Mesendoderm (in vitro differentiated cells): ENCODE data around the gene CABLES2.

Source experiments
- DNase-seq: peaks from one replicate; pipeline ENCODE4 v3.0.0; 2013
- H2AK5ac ChIP-seq: 2 replicates; pipeline ENCODE4 v1.6.1; 2013; ENCODE audit warnings: low read length, inconsistent platforms
- H2BK120ac ChIP-seq: 2 replicates; pipeline ENCODE4 v1.6.1; 2013; ENCODE audit warnings: low read depth, mild to moderate bottlenecking, low read length, moderate library complexity, mixed read lengths
- H2BK15ac ChIP-seq: replicated peaks from 2 replicates; pipeline ENCODE4 v1.6.1; 2013; ENCODE audit warnings: low read depth, mild to moderate bottlenecking, moderate library complexity
- H2BK5ac ChIP-seq: 2 replicates; pipeline ENCODE4 v1.6.1; 2013; ENCODE audit warnings: low read length, inconsistent platforms
- H3K18ac ChIP-seq: 2 replicates; pipeline ENCODE4 v1.6.1; 2013; ENCODE audit warnings: mild to moderate bottlenecking, low read length, mixed read lengths
- H3K23ac ChIP-seq: one replicate; pipeline ENCODE4 v1.6.1; 2013; ENCODE audit warnings: low read length
- H3K27ac ChIP-seq: 2 replicates; pipeline ENCODE4 v1.5.1; 2013; ENCODE audit warnings: low read depth, mild to moderate bottlenecking, inconsistent platforms, low read length, moderate library complexity
- H3K27me3 ChIP-seq: 2 replicates; pipeline ENCODE4 v1.6.1; 2013; ENCODE audit warnings: low read length, control low read depth, mild to moderate bottlenecking, inconsistent platforms; ENCODE audit not compliant: insufficient read depth, poor library complexity
- H3K36me3 ChIP-seq: 2 replicates; pipeline ENCODE4 v1.6.1; 2013; ENCODE audit warnings: low read length, inconsistent platforms; ENCODE audit not compliant: control insufficient read depth, insufficient read depth
- H3K4ac ChIP-seq: one replicate; pipeline ENCODE4 v1.6.1; 2013; ENCODE audit warnings: low read depth, mild to moderate bottlenecking, low read length, moderate library complexity
- H3K4me1 ChIP-seq: 2 replicates; pipeline ENCODE4 v1.6.1; 2013; ENCODE audit warnings: low read depth, low read length, inconsistent platforms; ENCODE audit not compliant: control insufficient read depth
- H3K4me2 ChIP-seq: 2 replicates; pipeline ENCODE4 v1.6.1; 2013; ENCODE audit warnings: low read length
- H3K4me3 ChIP-seq: 2 replicates; pipeline ENCODE4 v1.5.1; 2013; ENCODE audit warnings: mild to moderate bottlenecking, low read length
- H3K56ac ChIP-seq: one replicate; pipeline ENCODE4 v1.6.1; 2013; ENCODE audit warnings: low read length
- H3K79me1 ChIP-seq: 2 replicates; pipeline ENCODE4 v1.6.1; 2013; ENCODE audit warnings: low read length, inconsistent platforms
- H3K79me2 ChIP-seq: 2 replicates; pipeline ENCODE4 v1.6.1; 2013; ENCODE audit warnings: mild to moderate bottlenecking, low read length; ENCODE audit not compliant: control insufficient read depth, insufficient read depth
- H3K9ac ChIP-seq: 2 replicates; pipeline ENCODE4 v1.6.1; 2013; ENCODE audit warnings: low read length, inconsistent platforms
- H4K5ac ChIP-seq: one replicate; pipeline ENCODE4 v1.6.1; 2013; ENCODE audit warnings: low read length
- H4K8ac ChIP-seq: one replicate; pipeline ENCODE4 v1.6.1; 2013; ENCODE audit warnings: low read depth, mild to moderate bottlenecking, control low read depth, low read length, moderate library complexity
- WGBS: extraction: QIAGEN DNeasy Blood & Tissue Kit; methylation state at CpG from one replicate; pipeline ENCODE4 v1.1.7; 2013; ENCODE audit warnings: low lambda C conversion rate, missing lambda C conversion rate; ENCODE audit not compliant: insufficient coverage; ENCODE audit errors: extremely low coverage; 5-methylcytosine and 5-hydroxymethylcytosine counted together

The CABLES2 gene

GRCh38 chr20:62395311-62396242 is 11.5 kb downstream of the CABLES2 start:
- Histone ChIP-seq H3K79me2 (no peaks in the 10 kb centered on the region), H2AK5ac (no peak overlapping the region), H3K4ac (no peak overlapping the region), H2BK15ac (no peak overlapping the region), H2BK5ac (no peak overlapping the region), H4K8ac (no peak overlapping the region), H2BK120ac (no peak overlapping the region), H3K4me2 (no peak overlapping the region), H3K9ac (no peak overlapping the region), H3K36me3 (no peaks in the 10 kb centered on the region), H3K79me1 (no peaks in the 10 kb centered on the region), H3K27me3 (no peaks in the 10 kb centered on the region), H3K27ac (no peak overlapping the region), H3K4me3 (no peak overlapping the region), H3K56ac (no peak overlapping the region), H3K23ac (no peak overlapping the region), H4K5ac (no peak overlapping the region), H3K4me1 (no peaks in the 10 kb centered on the region), H3K18ac (no peak overlapping the region)
- no CpG with 5 or more reads among the region's 27 CpGs for WGBS
- DNase-seq: no peak

GRCh38 chr20:62394248-62395245 is 12.5 kb downstream of the CABLES2 start:
- Histone ChIP-seq H3K36me3 (peaks cover 3% of the 10 kb centered on the region), H3K27ac (no peak overlapping the region), H3K27me3 (no peaks in the 10 kb centered on the region), H2BK15ac (no peak overlapping the region), H4K8ac (no peak overlapping the region), H3K79me1 (no peaks in the 10 kb centered on the region), H3K4me3 (no peak overlapping the region), H2BK5ac (no peak overlapping the region), H3K4me2 (no peak overlapping the region), H3K56ac (no peak overlapping the region), H2AK5ac (no peak overlapping the region), H3K9ac (no peak overlapping the region), H4K5ac (no peak overlapping the region), H2BK120ac (no peak overlapping the region), H3K23ac (no peak overlapping the region), H3K79me2 (no peaks in the 10 kb centered on the region), H3K18ac (no peak overlapping the region), H3K4me1 (no peaks in the 10 kb centered on the region), H3K4ac (no peak overlapping the region)
- no CpG with 5 or more reads among the region's 44 CpGs for WGBS
- no peak for DNase-seq

- Histone ChIP-seq H3K4me1 (no peaks in the 10 kb centered on the region), H3K27ac (no peak overlapping the region), H4K8ac (no peak overlapping the region), H3K79me1 (peaks cover 4% of the 10 kb centered on the region), H2AK5ac (no peak overlapping the region), H4K5ac (no peak overlapping the region), H2BK5ac (no peak overlapping the region), H2BK120ac (no peak overlapping the region), H3K18ac (no peak overlapping the region), H3K56ac (no peak overlapping the region), H3K4me2 (no peak overlapping the region), H3K23ac (no peak overlapping the region), H3K4ac (no peak overlapping the region), H2BK15ac (no peak overlapping the region), H3K27me3 (no peaks in the 10 kb centered on the region), H3K9ac (no peak overlapping the region), H3K4me3 (no peak overlapping the region), H3K36me3 (peaks cover 3% of the 10 kb centered on the region), H3K79me2 (no peaks in the 10 kb centered on the region)
- no peak for DNase-seq
- WGBS: no CpG with 5 or more reads among the region's 24 CpGs
These were observed 13.3 kb downstream of the CABLES2 start for GRCh38 chr20:62393830-62394229.

GRCh38 chr20:62393335-62393665 is 13.8 kb downstream of the CABLES2 start:
- Histone ChIP-seq H2BK120ac (no peak overlapping the region), H3K56ac (no peak overlapping the region), H3K18ac (no peak overlapping the region), H3K79me2 (peaks cover 2% of the 10 kb centered on the region), H3K36me3 (peaks cover 7% of the 10 kb centered on the region), H3K4me3 (no peak overlapping the region), H3K4me1 (no peaks in the 10 kb centered on the region), H2BK15ac (no peak overlapping the region), H4K8ac (no peak overlapping the region), H2BK5ac (no peak overlapping the region), H3K4ac (no peak overlapping the region), H3K9ac (no peak overlapping the region), H4K5ac (no peak overlapping the region), H2AK5ac (no peak overlapping the region), H3K27me3 (no peaks in the 10 kb centered on the region), H3K79me1 (peaks cover 5% of the 10 kb centered on the region), H3K23ac (no peak overlapping the region), H3K27ac (no peak overlapping the region), H3K4me2 (no peak overlapping the region)
- DNase-seq: no peak
- no CpG with 5 or more reads among the region's 12 CpGs for WGBS

- WGBS: no CpG with 5 or more reads among the region's 21 CpGs
- H3K9ac ChIP-seq: no peak overlapping the region
- H3K4me3 ChIP-seq: no peak overlapping the region
- no peak for DNase-seq
- H3K18ac ChIP-seq: no peak overlapping the region
- no peak overlapping the region for H2AK5ac ChIP-seq
- H3K4ac ChIP-seq: no peak overlapping the region
- H4K8ac ChIP-seq: no peak overlapping the region
- H3K36me3 ChIP-seq: peaks cover 8% of the 10 kb centered on the region
- H3K27ac ChIP-seq: no peak overlapping the region
- H3K23ac ChIP-seq: no peak overlapping the region
- H2BK5ac ChIP-seq: no peak overlapping the region
- no peak overlapping the region for H2BK15ac ChIP-seq
- no peak overlapping the region for H2BK120ac ChIP-seq
- H3K56ac ChIP-seq: no peak overlapping the region
- H3K79me2 ChIP-seq: peaks cover 5% of the 10 kb centered on the region
- no peak overlapping the region for H4K5ac ChIP-seq
- H3K4me1 ChIP-seq: no peaks in the 10 kb centered on the region
- no peak overlapping the region for H3K4me2 ChIP-seq
- H3K79me1 ChIP-seq: peaks cover 10% of the 10 kb centered on the region
- H3K27me3 ChIP-seq: no peaks in the 10 kb centered on the region
These were observed 14.3 kb downstream of the CABLES2 start for GRCh38 chr20:62392621-62393334.
